Activated naive CD8-positive, alpha-beta T cell treated with anti-CD3 and anti-CD28 coated beads, Interleukin-2, amount 50 U/mL, for 16 hours (primary cell): Measurements from ENCODE around the gene GPR158.

Source experiments
- DNase-seq: peaks from one replicate; pipeline ENCODE4 v3.0.0-alpha.2; 2020; ENCODE audit warnings: low read depth, low spot score

GPR158 gene

DNA sequence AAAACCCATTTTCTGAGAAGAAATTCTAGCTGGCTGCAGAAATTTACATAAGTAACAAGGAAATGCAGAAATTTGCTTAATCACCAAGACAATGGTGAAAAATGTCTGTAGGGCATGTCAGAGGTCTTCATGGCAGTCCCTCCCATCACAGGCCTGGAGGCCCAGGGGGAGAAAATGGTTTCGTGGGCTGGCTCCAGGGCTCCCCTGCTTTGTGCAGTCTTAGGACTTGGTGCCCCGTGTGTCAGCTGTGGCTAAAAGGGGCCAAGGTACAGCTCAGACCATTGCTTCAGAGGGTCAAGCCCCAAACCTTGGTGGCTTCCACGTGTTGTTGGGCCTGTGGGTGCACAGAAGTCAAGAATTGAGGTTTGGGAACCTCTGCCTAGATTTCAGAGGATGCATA, 215.9 kb downstream of the GPR158 start:
- DNase-seq: no peak

DNA sequence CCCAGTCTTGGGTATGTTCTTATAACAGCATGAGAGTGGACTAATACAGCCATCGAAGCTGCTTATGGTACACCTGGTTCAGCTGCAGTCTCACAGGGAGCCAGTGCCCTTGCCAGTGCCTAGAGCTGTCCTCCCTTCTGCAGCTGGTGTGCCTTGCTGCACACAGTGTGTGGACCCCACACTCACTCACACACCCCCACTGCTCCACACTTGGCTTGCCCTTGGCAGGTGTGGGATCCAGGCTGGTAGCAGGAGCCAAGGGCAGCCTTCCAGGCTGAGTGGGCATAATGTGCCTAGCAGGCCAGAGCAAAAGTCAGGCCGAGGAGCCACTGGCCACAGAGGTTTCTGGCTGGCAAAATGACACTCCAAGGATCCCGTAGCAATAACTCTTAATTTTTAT, 217.3 kb downstream of the GPR158 start:
- no peak for DNase-seq

GRCh38 chr10:25393621-25394020, 218.8 kb downstream of the GPR158 start:
- no peak for DNase-seq

DNA sequence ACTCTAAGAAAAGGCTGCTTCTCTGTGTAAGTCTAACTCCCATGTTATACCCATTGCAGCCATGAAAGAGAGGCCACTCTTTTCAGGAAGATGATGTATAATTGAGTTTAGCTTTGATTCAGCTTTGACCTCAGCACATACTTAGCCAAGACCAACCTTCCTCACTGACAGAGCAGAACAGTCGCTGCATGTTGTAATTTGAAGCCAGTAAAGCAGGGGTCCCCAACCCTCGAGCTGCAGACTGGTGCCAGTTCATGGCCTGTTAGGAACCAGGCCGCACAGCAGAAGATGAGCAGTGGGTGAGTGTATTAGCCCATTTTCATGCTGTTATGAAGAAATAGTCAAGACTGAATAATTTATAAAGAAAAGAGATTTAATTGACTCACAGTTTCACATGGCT, 223.9 kb downstream of the GPR158 start:
- DNase-seq: no peak

GRCh38 chr10:25405871-25406270, 231.1 kb downstream of the GPR158 start:
- no peak for DNase-seq

DNA sequence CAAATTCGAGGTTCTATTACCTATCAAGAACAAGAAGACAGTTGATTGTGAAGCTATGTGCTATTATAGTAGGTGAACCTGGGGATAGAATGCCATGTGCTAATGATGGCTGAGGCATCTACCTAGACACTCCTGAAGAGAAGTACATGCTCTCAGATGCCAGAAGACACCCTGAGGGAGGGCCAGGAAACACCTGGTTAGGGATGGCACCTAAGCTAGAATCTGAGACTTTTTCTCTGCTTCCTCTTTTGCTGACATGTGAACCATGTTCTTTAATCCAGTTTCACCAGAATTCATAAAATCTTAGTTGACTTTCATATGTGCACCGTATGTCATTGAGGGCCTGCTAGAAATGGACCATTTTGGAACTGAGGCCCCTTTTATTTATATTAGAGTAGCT, 242.8 kb downstream of the GPR158 start:
- DNase-seq: no peak

DNA sequence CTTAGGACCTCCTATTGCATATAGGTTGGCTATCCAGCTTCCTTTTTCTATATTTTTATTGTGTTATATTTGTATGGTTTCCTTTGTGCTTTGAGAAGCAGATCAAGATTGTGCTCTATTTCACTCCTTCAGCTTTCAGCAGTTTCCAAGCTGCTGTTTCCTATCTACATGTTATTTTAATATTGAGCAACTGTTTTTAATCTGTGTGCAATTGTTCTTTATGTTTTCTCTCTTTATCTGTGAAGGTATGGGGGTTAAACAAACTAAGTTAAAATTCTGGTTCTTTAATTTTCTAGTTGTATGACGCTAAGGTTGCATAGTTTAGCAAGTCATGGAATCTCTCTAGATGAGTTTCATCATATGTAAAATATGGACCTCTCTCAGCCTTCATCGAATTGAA, 251.0 kb downstream of the GPR158 start:
- DNase-seq: no peak

DNA sequence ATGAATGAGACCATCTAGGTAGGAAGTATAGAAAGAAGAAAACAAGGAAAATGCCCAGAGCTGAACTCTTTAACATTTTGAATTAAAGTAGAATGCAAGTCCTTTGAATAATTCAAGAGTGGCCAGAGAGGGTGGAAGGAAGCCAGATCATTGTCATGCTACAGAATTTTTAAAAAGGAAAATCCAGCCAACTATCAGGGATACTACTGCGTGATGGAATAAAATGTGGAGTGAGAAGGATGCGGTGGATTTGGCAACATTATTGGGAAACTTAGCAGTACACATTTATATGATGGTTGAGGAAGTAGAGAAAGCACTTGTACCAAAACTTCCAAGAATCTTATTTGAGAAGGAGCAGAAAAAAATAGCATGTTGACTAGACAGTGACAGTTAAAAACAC, 261.6 kb downstream of the GPR158 start:
- no peak for DNase-seq

- no peak for DNase-seq
Measured at GRCh38 chr10:25441270-25441669, 266.5 kb downstream of the GPR158 start.

- no peak for DNase-seq
Measured at GRCh38 chr10:25444266-25444665, 269.5 kb downstream of the GPR158 start.

- no peak for DNase-seq
Measured at GRCh38 chr10:25451401-25451800, 276.6 kb downstream of the GPR158 start.

DNA sequence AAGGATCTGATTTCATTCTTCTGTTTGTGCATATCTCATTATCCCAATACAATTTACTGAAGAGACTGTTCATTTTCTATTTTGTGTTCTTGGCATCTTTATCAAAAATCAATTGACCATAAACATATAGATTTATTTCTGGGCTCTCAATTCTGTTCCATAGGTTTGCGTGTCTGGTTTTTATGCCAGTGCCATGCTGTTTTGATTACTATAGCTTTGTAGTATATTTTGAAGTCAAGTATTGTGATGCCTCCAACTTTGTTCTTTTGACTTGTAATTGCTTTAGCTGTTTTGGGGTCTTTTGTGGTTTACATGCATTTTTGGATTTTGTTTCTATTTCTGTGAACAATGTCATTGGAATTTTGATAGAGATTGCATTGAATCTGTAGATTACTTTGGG, 278.8 kb downstream of the GPR158 start:
- no peak for DNase-seq

- no peak for DNase-seq
Measured at GRCh38 chr10:25455980-25456567, 281.3 kb downstream of the GPR158 start.

- DNase-seq: no peak
Measured at GRCh38 chr10:25457552-25457951, 282.8 kb downstream of the GPR158 start.

- DNase-seq: no peak
Measured at GRCh38 chr10:25465582-25466372, 291.0 kb downstream of the GPR158 start.

GRCh38 chr10:25467881-25468280, 293.1 kb downstream of the GPR158 start:
- DNase-seq: no peak

GRCh38 chr10:25481467-25481866, 306.7 kb downstream of the GPR158 start:
- no peak for DNase-seq

DNA sequence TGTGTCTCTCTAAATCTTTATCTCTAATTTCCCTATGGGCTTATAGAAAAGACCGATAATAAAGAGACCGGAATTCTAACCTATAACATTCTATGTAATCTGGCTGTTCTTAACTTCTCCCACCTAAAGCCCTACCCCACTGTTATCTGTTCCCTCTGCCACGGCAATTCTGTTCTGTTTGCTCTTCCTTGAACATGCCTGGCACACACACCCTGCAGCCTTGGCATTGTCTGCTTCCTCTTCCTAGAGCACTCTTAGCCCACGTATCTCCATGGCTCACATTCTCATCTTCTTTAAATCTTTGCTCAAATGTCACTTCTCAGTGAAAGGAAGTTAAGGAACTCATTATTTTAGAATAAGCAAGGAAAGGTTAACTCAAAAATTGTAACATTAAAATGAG, 309.2 kb downstream of the GPR158 start:
- no peak for DNase-seq

DNA sequence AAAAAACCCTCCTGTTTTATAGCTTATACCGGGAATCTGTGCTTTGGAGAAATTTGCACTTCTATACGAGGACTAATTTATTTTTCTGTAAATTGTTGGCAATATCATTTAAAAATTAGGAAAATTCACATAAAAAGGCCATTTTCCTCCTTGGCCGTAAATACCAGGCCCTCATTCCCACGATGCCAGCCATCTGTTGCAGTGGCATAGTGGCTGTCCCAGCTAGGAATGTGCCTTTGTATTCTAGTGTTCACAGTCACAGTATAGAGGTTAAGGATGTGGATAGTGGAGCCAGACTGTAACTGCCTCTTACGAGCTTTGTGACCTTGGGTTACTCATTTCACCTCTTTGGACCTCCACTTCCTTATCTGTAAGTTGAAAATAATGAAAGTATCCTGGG, 312.5 kb downstream of the GPR158 start:
- no peak for DNase-seq

GRCh38 chr10:25492040-25492439, 317.2 kb downstream of the GPR158 start:
- no peak for DNase-seq

- no peak for DNase-seq
Measured at GRCh38 chr10:25492680-25493079, 317.9 kb downstream of the GPR158 start.

DNA sequence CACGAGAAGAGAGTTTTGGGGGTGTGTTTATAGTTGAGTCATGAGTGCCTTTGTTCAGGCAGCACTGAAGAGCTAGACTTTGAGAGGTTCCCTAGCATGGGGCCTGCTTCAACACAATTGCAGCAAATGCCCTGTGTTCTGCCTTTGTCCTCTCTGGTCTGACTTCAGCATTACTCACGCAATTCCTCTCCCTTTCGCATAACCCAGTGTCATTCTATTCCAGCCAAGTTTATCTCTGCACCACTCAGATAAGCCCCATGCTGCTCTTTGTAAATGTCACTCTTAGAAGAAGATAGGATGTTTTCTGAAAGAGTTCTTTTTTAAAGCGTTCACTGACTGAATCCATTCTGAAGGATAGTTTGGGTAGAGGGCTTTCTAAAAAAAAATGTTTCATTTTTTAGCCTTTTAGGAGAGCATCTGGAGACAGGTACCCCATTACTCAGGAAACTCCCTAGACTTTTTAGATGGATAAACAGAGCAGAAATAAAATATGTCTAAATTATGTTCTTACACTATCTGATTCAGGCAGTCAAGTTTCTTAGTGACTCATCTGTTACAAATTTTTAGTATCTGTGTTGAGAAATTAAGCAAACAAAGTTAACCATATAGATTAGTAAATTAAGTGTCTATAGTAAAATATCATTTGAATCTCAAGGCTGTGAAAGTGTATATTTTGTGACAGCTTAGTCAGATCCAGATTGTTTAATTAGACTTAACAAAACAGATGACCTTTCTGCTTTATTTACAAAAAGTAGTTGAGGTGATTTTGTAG, 318.5 kb downstream of the GPR158 start:
- no peak for DNase-seq

DNA sequence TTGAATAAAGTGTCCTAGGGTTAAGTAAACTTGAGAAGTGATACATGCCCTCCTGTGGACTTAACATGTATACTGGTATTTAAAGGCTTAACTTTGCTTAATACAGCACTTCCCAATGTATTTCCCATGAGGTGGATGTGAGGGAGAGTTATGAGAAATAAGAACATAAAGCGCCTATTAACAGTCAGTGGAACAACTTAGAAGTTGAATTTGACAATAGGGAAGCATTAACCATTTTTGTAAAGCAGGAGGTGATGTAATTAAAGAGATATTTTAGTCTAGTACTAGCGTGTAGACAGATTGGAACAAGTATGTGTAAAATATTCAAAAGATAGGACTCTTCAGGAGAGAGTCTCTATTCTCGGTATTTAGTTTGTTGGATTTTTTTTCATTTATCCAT, 322.4 kb downstream of the GPR158 start:
- DNase-seq: no peak
